WERI-Rb-1 (cell line): ENCODE measurements around the gene C3orf22.

ENCODE experiments used
- DNase-seq: peaks from one replicate; pipeline ENCODE4 v3.0.0-alpha.2; 2020
- H3K27ac ChIP-seq: fragments of 250-450 bp; sonication (Bioruptor Pico); 2 replicates; pipeline ENCODE4 v1.5.1; 2020; ENCODE audit warnings: mild to moderate bottlenecking, moderate library complexity
- H3K27me3 ChIP-seq: fragments of 250-450 bp; sonication (Bioruptor Pico); 2 replicates; pipeline ENCODE4 v1.5.1; 2021; ENCODE audit warnings: mild to moderate bottlenecking, low read depth, moderate library complexity; ENCODE audit not compliant: insufficient read depth, severe bottlenecking
- H3K36me3 ChIP-seq: fragments of 250-450 bp; sonication (Bioruptor Pico); 2 replicates; pipeline ENCODE4 v1.5.1; 2020; ENCODE audit warnings: mild to moderate bottlenecking, moderate library complexity
- H3K4me3 ChIP-seq: 2 replicates; pipeline ENCODE4 v1.5.1; 2011; ENCODE audit warnings: low read depth, mild to moderate bottlenecking, control low read depth, low read length
- H3K9me3 ChIP-seq: fragments of 250-450 bp; sonication (Bioruptor Pico); 2 replicates; pipeline ENCODE4 v1.5.1; 2021; ENCODE audit warnings: mild to moderate bottlenecking, moderate library complexity; ENCODE audit not compliant: severe bottlenecking
- TF ChIP-seq, protein P1 (sequence below): IDR thresholded peaks from 2 replicates; pipeline ENCODE4 v1.5.1; 2011; ENCODE audit warnings: low read depth, mild to moderate bottlenecking, control low read depth, inconsistent platforms, low read length

Gene C3orf22

GRCh38 chr3:126582311-126582710, 23.6 kb upstream of the C3orf22 start:
- Histone ChIP-seq H3K27me3 (no peaks in the 10 kb centered on the region), H3K9me3 (no peaks in the 10 kb centered on the region), H3K27ac (no peak overlapping the region), H3K36me3 (no peaks in the 10 kb centered on the region), H3K4me3 (no peak overlapping the region)
- TF ChIP-seq, protein P1, sequence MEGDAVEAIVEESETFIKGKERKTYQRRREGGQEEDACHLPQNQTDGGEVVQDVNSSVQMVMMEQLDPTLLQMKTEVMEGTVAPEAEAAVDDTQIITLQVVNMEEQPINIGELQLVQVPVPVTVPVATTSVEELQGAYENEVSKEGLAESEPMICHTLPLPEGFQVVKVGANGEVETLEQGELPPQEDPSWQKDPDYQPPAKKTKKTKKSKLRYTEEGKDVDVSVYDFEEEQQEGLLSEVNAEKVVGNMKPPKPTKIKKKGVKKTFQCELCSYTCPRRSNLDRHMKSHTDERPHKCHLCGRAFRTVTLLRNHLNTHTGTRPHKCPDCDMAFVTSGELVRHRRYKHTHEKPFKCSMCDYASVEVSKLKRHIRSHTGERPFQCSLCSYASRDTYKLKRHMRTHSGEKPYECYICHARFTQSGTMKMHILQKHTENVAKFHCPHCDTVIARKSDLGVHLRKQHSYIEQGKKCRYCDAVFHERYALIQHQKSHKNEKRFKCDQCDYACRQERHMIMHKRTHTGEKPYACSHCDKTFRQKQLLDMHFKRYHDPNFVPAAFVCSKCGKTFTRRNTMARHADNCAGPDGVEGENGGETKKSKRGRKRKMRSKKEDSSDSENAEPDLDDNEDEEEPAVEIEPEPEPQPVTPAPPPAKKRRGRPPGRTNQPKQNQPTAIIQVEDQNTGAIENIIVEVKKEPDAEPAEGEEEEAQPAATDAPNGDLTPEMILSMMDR: no peak
- no peak for DNase-seq

GRCh38 chr3:126581569-126581968, 22.8 kb upstream of the C3orf22 start:
- no peak overlapping the region for H3K27ac ChIP-seq
- no peaks in the 10 kb centered on the region for H3K27me3 ChIP-seq
- TF ChIP-seq, protein P1: no peak
- H3K36me3 ChIP-seq: no peaks in the 10 kb centered on the region
- DNase-seq: no peak
- H3K4me3 ChIP-seq: no peak overlapping the region
- H3K9me3 ChIP-seq: no peaks in the 10 kb centered on the region

- Histone ChIP-seq H3K27me3 (no peaks in the 10 kb centered on the region), H3K9me3 (no peaks in the 10 kb centered on the region), H3K4me3 (no peak overlapping the region), H3K27ac (no peak overlapping the region), H3K36me3 (no peaks in the 10 kb centered on the region)
- DNase-seq: no peak
- TF ChIP-seq, protein P1: no peak
These were observed 22.0 kb upstream of the C3orf22 start for GRCh38 chr3:126580746-126581145.

GRCh38 chr3:126578702-126579101, 20.0 kb upstream of the C3orf22 start:
- TF ChIP-seq, protein P1: no peak
- Histone ChIP-seq H3K27me3 (no peaks in the 10 kb centered on the region), H3K27ac (no peak overlapping the region), H3K4me3 (no peak overlapping the region), H3K36me3 (no peaks in the 10 kb centered on the region), H3K9me3 (no peaks in the 10 kb centered on the region)
- DNase-seq: no peak

DNA sequence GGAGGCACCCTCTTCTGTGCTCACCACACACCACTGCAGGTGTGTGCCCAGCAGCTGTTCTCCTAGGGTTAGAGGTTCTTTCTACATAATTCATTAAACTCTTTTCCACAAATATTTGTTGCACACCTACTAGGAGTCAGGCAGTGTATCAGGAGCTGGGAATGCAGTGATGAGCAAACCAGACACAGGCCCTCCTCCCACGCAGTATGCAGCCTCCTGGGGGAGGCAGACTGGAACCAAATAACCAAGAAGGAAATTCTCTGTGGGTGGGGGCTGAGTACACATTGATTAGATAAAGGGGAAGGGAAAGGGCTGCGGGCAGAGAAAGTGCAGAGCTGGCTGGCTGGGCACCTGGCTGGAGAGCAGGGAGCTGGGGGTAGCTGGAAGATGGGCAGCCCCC, 18.5 kb upstream of the C3orf22 start:
- no peak for DNase-seq
- TF ChIP-seq, protein P1: no peak
- H3K36me3 ChIP-seq: no peaks in the 10 kb centered on the region
- no peak overlapping the region for H3K27ac ChIP-seq
- no peak overlapping the region for H3K4me3 ChIP-seq
- no peaks in the 10 kb centered on the region for H3K9me3 ChIP-seq
- no peaks in the 10 kb centered on the region for H3K27me3 ChIP-seq

DNA sequence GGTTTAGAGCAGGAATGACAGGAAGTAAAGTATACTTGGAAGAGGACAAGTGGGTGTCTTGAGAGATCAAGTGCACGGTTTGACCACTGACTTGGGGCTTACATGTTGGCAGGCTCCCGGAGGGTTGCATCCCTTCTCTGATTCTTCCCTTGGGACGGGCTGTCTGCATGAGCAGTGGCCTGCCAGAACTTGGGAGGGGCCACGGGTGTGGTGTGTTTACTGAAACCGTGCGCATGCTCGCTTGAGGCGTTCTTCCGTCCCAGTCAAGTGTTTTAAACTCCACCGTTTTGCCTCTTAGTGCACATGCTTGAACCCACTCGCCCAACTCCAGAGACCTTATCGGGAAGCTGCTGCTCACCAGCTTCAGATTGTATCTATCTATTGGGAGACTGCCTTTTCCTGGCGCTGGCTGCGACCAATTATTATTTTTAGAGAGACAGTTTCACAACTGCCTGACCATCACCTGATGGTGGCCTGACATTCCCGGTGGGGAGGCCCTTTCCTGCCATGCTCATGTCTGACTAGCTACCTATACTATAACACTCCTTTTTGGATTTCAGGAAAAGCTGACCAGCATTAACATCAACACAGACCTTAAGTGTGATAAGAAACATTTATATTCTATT, 14.9 kb upstream of the C3orf22 start:
- no peak overlapping the region for H3K4me3 ChIP-seq
- H3K36me3 ChIP-seq: no peaks in the 10 kb centered on the region
- H3K27me3 ChIP-seq: no peaks in the 10 kb centered on the region
- no peak overlapping the region for H3K27ac ChIP-seq
- no peak for DNase-seq
- H3K9me3 ChIP-seq: no peaks in the 10 kb centered on the region
- TF ChIP-seq, protein P1: no peak
